Subcutaneous abdominal adipose tissue (tissue), 5 donors: ENCODE results near the gene NEDD4L.

Experiments used
- H3K27ac ChIP-seq: one replicate; pipeline ENCODE4 v1.7.0; 2013; ENCODE audit warnings: low read depth, mild to moderate bottlenecking, inconsistent platforms, low read length, moderate library complexity
- H3K27me3 ChIP-seq, 5 donors: one replicate each; pipeline ENCODE4 v1.7.0; 2013; ENCODE audit warnings: low read length in 5 of 5, inconsistent platforms in 1 of 5; ENCODE audit not compliant: control insufficient read depth in 5 of 5, insufficient read depth in 4 of 5
- H3K36me3 ChIP-seq, 5 donors: one replicate each; pipeline ENCODE4 v1.7.0; 2013; ENCODE audit warnings: low read length in 5 of 5; ENCODE audit not compliant: control insufficient read depth in 5 of 5, insufficient read depth in 5 of 5
- H3K4me1 ChIP-seq, 5 donors: one replicate each; pipeline ENCODE4 v1.7.0; 2013; ENCODE audit warnings: low read length in 5 of 5, mild to moderate bottlenecking in 3 of 5, moderate library complexity in 1 of 5; ENCODE audit not compliant: control insufficient read depth in 5 of 5, insufficient read depth in 5 of 5
- H3K4me3 ChIP-seq, 5 donors: one replicate each; pipeline ENCODE4 v1.7.0; 2013; ENCODE audit warnings: low read length in 5 of 5, low read depth in 1 of 5
- H3K9ac ChIP-seq, 5 donors: one replicate each; pipeline ENCODE4 v1.7.0; 2013; ENCODE audit warnings: low read length in 5 of 5, mild to moderate bottlenecking in 4 of 5, moderate library complexity in 3 of 5
- H3K9me3 ChIP-seq, 5 donors: one replicate each; pipeline ENCODE4 v1.7.0; 2013; ENCODE audit warnings: low read length in 5 of 5; ENCODE audit not compliant: control insufficient read depth in 5 of 5
- donor health status: healthy.
- donor health status: healthy.
- donor health status: healthy.
- donor health status: healthy.
- donor health status: healthy.

NEDD4L gene

DNA sequence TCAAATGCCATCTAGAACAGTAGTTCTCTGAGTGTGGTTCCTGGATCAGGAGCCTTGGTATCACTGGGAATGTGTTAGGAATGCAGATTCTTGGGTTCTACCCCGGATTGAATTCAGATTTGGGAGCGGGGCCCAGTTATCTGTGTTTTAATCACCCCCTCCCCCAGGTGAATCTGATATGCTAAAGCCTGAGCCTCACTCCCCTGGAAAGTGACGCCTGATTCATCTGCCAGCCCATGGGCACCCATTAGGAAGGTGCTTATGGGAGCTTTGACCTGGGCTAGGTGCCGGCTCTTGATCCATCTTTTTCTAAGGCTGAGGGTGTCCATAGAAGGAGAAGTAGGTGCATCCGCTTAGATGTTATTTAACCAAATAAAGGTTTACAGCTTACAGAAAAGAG lies 199.4 kb downstream of the NEDD4L start:
- H3K27me3 ChIP-seq: no peaks in the 10 kb centered on the region
- peaks cover 0 to 25% (median 18%) of the 10 kb centered on the region in 5 donors for H3K4me1 ChIP-seq
- H3K36me3 ChIP-seq: no peaks in the 10 kb centered on the region
- H3K27ac ChIP-seq: no peak overlapping the region
- no peak overlapping the region for H3K9ac ChIP-seq
- no peak overlapping the region for H3K4me3 ChIP-seq
- H3K9me3 ChIP-seq: no peaks in the 10 kb centered on the region

GRCh38 chr18:58247363-58247834 lies 203.4 kb downstream of the NEDD4L start:
- H3K4me1 ChIP-seq: peaks cover 0 to 13% (median 8%) of the 10 kb centered on the region in 5 donors
- H3K27ac ChIP-seq: peak overlapping the region; percentile 24
- H3K36me3 ChIP-seq: no peaks in the 10 kb centered on the region
- H3K27me3 ChIP-seq: no peaks in the 10 kb centered on the region
- peak overlapping the region; percentile 23 to 68 (median 48) for H3K4me3 ChIP-seq
- no peaks in the 10 kb centered on the region for H3K9me3 ChIP-seq
- H3K9ac ChIP-seq: peak overlapping the region in 1 of 5 donors; percentile 8

GRCh38 chr18:58249712-58250111 lies 205.7 kb downstream of the NEDD4L start:
- H3K4me3 ChIP-seq: no peak overlapping the region
- H3K9me3 ChIP-seq: no peaks in the 10 kb centered on the region
- no peaks in the 10 kb centered on the region for H3K36me3 ChIP-seq
- no peak overlapping the region for H3K9ac ChIP-seq
- H3K27me3 ChIP-seq: no peaks in the 10 kb centered on the region
- peaks cover 0 to 13% (median 7%) of the 10 kb centered on the region in 5 donors for H3K4me1 ChIP-seq
- no peak overlapping the region for H3K27ac ChIP-seq

GRCh38 chr18:58251416-58251815 lies 207.4 kb downstream of the NEDD4L start:
- Histone ChIP-seq H3K9ac (no peak overlapping the region), H3K9me3 (no peaks in the 10 kb centered on the region), H3K27ac (no peak overlapping the region), H3K4me3 (no peak overlapping the region), H3K4me1 (peaks cover 0 to 13% (median 7%) of the 10 kb centered on the region in 5 donors), H3K27me3 (no peaks in the 10 kb centered on the region), H3K36me3 (peaks cover 0 to 4% (median under 1%) of the 10 kb centered on the region in 5 donors)

DNA sequence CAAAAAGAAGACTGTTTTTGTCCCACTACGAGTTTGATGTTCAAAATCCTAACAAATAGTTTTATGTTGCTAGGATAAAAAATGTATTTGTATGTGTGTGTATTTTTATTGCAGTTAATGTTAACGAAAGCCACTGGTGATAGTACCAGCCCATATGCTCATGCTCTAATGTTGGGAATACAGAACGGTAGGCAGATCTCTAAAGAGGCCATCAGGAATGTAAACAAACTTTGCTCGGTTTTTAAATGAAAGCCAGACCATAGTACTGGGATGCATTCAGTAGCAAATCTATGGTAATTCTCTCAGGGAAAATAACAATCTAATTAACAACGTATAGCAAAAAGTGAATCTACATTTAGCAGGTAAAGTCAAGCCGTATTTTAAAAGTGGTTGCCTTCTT lies 208.1 kb downstream of the NEDD4L start:
- Histone ChIP-seq H3K4me3 (no peak overlapping the region), H3K36me3 (peaks cover 0 to 4% (median 4%) of the 10 kb centered on the region in 5 donors), H3K9me3 (no peaks in the 10 kb centered on the region), H3K9ac (no peak overlapping the region), H3K27ac (no peak overlapping the region), H3K27me3 (no peaks in the 10 kb centered on the region), H3K4me1 (peaks cover 0 to 8% (median 5%) of the 10 kb centered on the region in 5 donors)

DNA sequence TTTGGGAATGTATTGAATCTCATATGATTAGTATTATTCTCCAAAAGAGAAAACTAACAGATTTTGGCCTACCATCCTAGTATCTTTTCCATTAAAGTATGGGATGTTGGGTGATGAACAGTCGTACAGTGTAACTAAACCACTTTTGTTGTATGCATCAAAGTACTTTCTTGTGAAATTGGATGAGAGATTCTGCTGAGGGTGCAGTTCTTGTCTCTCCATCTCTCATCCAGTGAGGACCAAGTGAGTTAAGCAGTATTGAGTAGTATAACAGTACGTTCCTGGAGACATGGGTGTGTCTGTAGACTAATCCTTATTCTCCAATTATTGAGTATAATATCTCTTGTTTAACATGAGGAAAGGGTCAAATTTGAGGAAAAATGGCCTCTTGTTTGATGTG lies 209.3 kb downstream of the NEDD4L start:
- Histone ChIP-seq H3K4me1 (no peaks in the 10 kb centered on the region), H3K36me3 (peaks cover 0 to 4% (median 4%) of the 10 kb centered on the region in 5 donors), H3K27ac (no peak overlapping the region), H3K27me3 (no peaks in the 10 kb centered on the region), H3K9me3 (no peaks in the 10 kb centered on the region), H3K4me3 (no peak overlapping the region), H3K9ac (no peak overlapping the region)

GRCh38 chr18:58253871-58254270 lies 209.8 kb downstream of the NEDD4L start:
- peaks cover 0 to 4% (median 4%) of the 10 kb centered on the region in 5 donors for H3K36me3 ChIP-seq
- H3K9me3 ChIP-seq: no peaks in the 10 kb centered on the region
- H3K27me3 ChIP-seq: no peaks in the 10 kb centered on the region
- no peak overlapping the region for H3K27ac ChIP-seq
- no peaks in the 10 kb centered on the region for H3K4me1 ChIP-seq
- H3K9ac ChIP-seq: no peak overlapping the region
- no peak overlapping the region for H3K4me3 ChIP-seq

GRCh38 chr18:58254873-58255511 lies 211.0 kb downstream of the NEDD4L start:
- H3K9ac ChIP-seq: no peak overlapping the region
- H3K36me3 ChIP-seq: peaks cover 0 to 4% (median 4%) of the 10 kb centered on the region in 5 donors
- peaks cover 0 to 2% (median 0%) of the 10 kb centered on the region in 5 donors for H3K9me3 ChIP-seq
- H3K27ac ChIP-seq: no peak overlapping the region
- no peaks in the 10 kb centered on the region for H3K27me3 ChIP-seq
- H3K4me3 ChIP-seq: no peak overlapping the region
- H3K4me1 ChIP-seq: no peaks in the 10 kb centered on the region

GRCh38 chr18:58255701-58256311 lies 211.8 kb downstream of the NEDD4L start:
- Histone ChIP-seq H3K36me3 (peaks cover 0 to 4% (median 4%) of the 10 kb centered on the region in 5 donors), H3K9me3 (peaks cover 0 to 2% (median 0%) of the 10 kb centered on the region in 5 donors), H3K4me3 (no peak overlapping the region), H3K4me1 (no peaks in the 10 kb centered on the region), H3K9ac (no peak overlapping the region), H3K27ac (no peak overlapping the region), H3K27me3 (no peaks in the 10 kb centered on the region)

DNA sequence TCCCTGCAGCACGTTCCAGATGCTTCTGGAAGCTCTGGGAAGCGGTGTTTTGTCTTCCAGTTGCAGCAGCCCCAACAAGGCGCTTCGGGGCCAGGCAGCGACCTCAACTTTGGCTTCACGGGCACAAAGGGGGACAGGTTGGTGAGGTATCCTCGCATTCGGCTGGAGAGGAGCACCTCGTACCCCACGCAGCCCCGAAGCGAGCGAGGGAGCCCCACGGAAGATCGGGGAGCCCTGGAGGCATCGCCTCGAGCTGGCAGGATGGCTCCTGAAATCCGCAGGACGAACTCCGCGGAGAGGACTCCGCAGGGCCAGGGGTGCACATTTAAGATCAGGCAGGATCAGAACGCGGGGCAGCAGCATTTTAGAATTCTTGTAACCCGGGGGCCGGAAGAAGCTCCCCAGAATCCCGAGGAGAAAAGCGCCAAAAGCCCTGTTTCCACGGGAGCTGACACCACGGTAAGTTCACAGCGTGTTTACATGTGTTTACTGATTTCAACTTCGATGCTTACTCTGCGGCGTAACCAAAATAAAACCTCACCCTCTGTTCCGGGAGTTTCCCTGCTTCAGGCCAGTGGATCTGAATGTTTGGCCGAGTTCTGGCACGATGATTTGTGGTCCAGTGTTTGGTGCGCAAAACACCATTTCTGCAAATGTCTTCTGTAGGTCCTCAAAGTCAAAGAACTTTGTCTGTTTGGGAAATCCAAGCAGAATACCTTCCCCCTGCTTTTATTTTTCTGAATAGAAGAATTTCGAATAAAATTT lies 212.5 kb downstream of the NEDD4L start:
- no peaks in the 10 kb centered on the region for H3K27me3 ChIP-seq
- H3K36me3 ChIP-seq: peaks cover 0 to 4% (median 4%) of the 10 kb centered on the region in 5 donors
- H3K9me3 ChIP-seq: peaks cover 0 to 2% (median 0%) of the 10 kb centered on the region in 5 donors
- no peak overlapping the region for H3K27ac ChIP-seq
- H3K4me3 ChIP-seq: no peak overlapping the region
- no peaks in the 10 kb centered on the region for H3K4me1 ChIP-seq
- no peak overlapping the region for H3K9ac ChIP-seq
